NCI-H460 (cell line): ENCODE data around the gene MED31. TPM values are rescaled to one million over a fixed set of nuclear protein-coding genes. Genes with fewer than 3 reads are reported as not detected.
A peak's percentile ranks its signal among the peaks of the same experiment; 100 is the strongest.
"Not testable (repeated sequence)": the region's sequence is repeated elsewhere in the genome, so short reads cannot be mapped to it uniquely, and the experiment has no call there.

Source experiments
- DNase-seq: peaks from one replicate; pipeline ENCODE4 v3.0.0-alpha.2; 2016; ENCODE audit warnings: low read depth; ENCODE audit errors: extremely low read depth
- total RNA-seq: library from RNA; depleted of rRNA; stranded (reverse); fragments of >200 nt; shearing (Covaris generic); gene quantifications from 2 replicates; pipeline ENCODE4 v1.2.3, GENCODE V29; 2014

MED31 gene
- total RNA-seq, 1 experiment from 2014 or later = 21.2 TPM

- no peak for DNase-seq
Measured at GRCh38 chr17:6677946-6678345, 26.5 kb upstream of the MED31 start.

GRCh38 chr17:6677158-6677831 lies 25.9 kb upstream of the MED31 start:
- no peak for DNase-seq

GRCh38 chr17:6676802-6677157 lies 25.4 kb upstream of the MED31 start:
- no peak for DNase-seq

- no peak for DNase-seq
Measured at GRCh38 chr17:6675201-6675825, 23.9 kb upstream of the MED31 start.

- no peak for DNase-seq
Measured at GRCh38 chr17:6674586-6674985, 23.2 kb upstream of the MED31 start.

GRCh38 chr17:6671431-6671830 lies 20.0 kb upstream of the MED31 start:
- no peak for DNase-seq

GRCh38 chr17:6670999-6671398 lies 19.6 kb upstream of the MED31 start:
- DNase-seq = no peak

GRCh38 chr17:6670571-6670970 lies 19.2 kb upstream of the MED31 start:
- no peak for DNase-seq

GRCh38 chr17:6669479-6670212 lies 18.2 kb upstream of the MED31 start:
- no peak for DNase-seq

- DNase-seq = no peak
Measured at GRCh38 chr17:6668727-6669425, 17.5 kb upstream of the MED31 start.

GRCh38 chr17:6668219-6668618 lies 16.8 kb upstream of the MED31 start:
- no peak for DNase-seq

- DNase-seq = no peak
Measured at GRCh38 chr17:6667516-6667915, 16.1 kb upstream of the MED31 start.

- no peak for DNase-seq
Measured at GRCh38 chr17:6666557-6666956, 15.2 kb upstream of the MED31 start.

GRCh38 chr17:6666077-6666521 lies 14.7 kb upstream of the MED31 start:
- DNase-seq = peak; percentile 75

- not testable (repeated sequence) for DNase-seq
Measured at GRCh38 chr17:6663200-6663599, 11.8 kb upstream of the MED31 start.

GRCh38 chr17:6661464-6661848 lies 10.1 kb upstream of the MED31 start:
- DNase-seq = no peak

GRCh38 chr17:6660805-6661463 lies 9.5 kb upstream of the MED31 start:
- no peak for DNase-seq

GRCh38 chr17:6660101-6660500 lies 8.7 kb upstream of the MED31 start:
- DNase-seq = no peak

GRCh38 chr17:6658411-6658810 lies 7.0 kb upstream of the MED31 start:
- DNase-seq = not testable (repeated sequence)

GRCh38 chr17:6657633-6658287 lies 6.4 kb upstream of the MED31 start:
- DNase-seq = no peak
